GM21723 (cell line): ENCODE measurements around the gene KRTAP8-1.

Experiments used
- ATAC-seq: cut with Tn5 transposase; IDR thresholded peaks from one replicate; pipeline ENCODE4 v1.9.1; 2021; ENCODE audit warnings: mild to moderate bottlenecking, moderate library complexity; ENCODE audit not compliant: unreplicated experiment

The KRTAP8-1 gene, protein sequence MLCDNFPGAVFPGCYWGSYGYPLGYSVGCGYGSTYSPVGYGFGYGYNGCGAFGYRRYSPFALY

DNA sequence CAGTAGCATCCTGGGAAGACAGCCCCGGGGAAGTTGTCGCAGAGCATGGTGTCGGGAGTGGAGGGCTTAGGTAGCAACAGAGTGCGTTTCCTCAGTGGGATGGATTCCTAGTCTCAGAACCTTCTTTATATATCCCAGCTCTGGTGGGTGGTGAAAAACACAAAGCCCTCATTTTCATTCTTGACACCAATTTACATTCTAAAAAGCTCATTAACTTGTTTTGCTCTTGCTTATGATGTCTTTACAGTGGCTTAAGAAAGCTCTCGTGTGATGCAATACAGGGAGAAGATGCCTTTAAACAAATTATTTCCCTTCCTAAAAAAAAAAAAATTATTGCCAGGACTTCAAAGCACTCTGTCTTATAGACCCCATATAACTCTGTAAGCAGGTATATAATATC, at the start of gene KRTAP8-1:
KRTAP8-1 (minus strand) TSS at position 101 of the 400 bp plus-strand sequence; CDS start at position 47, 54 bp downstream.
- ATAC-seq: no peak

DNA sequence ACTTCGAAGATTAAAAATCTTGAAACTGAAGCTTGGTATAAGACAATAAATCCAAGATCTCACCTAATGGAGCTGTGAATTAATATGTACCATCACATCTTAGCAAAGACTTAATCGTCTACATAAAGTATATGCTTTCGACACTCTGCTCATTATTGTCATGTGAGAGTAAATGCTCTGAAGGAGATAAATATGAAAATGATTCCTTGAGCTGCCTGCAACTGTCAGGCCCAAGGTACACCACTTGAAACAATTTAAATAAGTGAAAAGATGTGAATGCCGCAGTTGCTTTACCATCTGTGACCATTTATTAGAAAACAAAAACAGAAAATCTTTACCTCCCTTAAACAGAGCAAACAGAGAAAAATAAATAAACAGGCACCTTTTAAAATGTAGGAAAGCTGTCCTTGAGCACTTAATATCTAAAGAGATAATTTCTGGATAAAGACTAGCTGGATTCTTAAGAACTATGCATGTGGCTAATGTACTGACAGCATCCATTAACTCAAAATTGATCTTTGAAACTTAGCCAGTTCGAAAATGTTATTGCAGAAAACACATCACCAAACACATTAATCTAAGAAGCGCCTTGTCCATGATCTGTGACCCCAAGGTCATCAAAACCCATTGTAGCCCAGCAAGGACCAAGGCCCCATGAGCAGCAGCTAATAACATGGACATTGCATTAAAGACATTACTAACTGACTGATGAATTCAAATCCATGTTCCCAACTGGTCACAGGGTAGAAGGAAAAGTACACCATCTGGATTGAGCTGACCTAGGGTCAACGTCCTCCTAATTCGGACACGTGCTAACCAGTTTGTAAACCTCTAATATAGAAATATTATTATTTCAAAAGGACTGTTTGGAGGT, 34.8 kb upstream of the KRTAP8-1 start:
- no peak for ATAC-seq

DNA sequence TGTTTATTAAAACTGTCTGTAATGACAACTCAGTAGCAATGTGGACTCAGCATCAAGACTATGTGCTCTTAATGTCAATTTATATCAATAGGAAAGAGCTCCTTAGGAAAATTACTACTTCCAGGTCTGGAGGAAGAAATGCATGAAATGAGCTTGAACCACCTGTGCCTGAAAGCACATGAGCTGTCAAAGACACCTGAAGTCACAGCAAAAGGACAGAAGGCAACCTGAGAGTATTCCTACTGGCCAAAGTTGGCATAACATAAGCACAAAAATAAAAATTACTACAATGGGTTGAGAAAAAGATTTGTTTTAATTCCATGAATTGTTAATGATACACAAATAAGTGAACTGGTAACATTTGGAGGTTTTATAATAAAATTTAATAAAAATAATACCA, 29.9 kb upstream of the KRTAP8-1 start:
- ATAC-seq: no peak

DNA sequence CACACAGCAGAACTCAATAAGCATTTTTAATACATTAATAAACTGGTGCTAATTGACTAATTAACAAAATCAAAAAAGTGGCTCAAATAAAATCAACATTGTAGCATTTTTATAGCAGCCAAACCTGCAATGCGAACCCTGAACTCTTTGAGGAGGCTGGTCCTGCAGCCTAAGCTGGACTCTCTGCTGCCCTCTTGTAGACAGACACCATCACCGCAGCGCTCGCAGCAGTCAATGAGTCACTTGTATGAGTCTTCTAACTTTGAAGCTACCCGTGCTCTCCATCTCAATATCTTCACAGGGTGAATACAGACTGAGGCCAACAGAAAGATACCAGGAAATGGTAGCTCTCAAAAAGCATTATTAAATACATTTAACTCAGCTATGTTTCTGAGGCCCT, 26.2 kb upstream of the KRTAP8-1 start:
- ATAC-seq: no peak

DNA sequence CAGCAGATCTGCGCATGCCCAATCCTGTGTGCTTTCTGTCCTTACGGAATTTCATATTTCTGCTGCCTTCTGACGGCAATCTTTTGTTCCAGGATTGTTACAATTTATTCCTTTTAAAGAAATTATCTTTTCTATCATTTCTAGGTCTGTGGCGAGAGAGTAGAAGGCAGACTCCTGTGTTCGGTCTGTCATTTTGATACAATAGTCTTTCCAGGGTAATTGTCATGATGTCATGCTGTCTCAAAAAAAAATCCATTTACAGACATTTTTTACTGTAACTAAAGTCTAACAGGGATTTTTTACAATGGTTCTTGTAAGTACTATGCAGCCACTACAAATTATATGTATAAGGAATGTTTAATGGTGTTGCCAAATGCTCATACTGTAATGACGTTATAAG, 25.5 kb upstream of the KRTAP8-1 start:
- no peak for ATAC-seq

DNA sequence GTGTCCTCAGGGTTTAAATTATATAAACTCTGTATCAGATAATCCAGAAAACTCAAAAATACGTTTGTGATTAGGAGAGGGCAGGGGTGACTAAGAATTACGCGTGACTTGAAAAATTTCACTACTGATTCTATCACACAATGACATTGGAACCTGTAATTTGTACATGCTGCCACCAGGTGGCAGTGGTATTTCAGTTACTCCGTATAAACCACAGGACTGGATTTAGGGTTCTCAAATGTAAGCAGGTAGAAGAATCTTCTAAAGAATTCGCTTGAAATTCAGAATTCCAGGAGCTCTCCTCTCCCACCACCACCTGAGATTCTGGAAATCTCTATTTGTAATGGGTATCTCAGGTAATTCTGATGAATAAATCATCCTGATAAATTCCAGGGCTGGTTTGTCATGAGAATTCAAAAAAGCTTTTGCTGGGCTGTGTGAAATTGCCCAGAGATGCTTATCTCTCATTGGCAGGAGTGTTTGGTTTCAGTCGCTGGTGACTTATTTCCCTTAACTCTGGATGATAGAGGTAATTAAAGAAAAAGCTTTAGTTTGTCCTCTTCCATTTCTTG, 18.2 kb upstream of the KRTAP8-1 start:
- ATAC-seq: no peak

DNA sequence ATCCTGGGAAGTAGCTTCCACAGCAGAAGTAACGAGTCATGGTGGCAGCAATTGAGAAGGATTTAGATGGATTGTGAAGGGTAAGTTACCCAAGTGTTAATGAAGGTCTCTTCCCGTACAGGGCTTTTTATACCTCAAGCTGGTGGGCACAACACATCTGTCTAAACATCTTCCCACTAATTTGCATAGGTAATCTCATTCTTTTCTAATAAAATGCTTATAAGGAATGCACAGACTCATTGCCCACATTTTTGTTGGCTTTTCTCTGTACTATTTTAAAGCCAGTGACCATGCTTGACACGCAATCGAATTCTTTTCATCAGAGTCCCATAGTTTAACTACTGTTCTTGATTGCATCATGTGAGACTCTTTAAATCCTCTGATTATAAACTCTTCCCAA, 16.6 kb upstream of the KRTAP8-1 start, which contains the start of gene KRTAP7-1:
KRTAP7-1 (minus strand) TSS at position 101 of the 400 bp plus-strand sequence; CDS start at position 40, 61 bp downstream.
- ATAC-seq: no peak

DNA sequence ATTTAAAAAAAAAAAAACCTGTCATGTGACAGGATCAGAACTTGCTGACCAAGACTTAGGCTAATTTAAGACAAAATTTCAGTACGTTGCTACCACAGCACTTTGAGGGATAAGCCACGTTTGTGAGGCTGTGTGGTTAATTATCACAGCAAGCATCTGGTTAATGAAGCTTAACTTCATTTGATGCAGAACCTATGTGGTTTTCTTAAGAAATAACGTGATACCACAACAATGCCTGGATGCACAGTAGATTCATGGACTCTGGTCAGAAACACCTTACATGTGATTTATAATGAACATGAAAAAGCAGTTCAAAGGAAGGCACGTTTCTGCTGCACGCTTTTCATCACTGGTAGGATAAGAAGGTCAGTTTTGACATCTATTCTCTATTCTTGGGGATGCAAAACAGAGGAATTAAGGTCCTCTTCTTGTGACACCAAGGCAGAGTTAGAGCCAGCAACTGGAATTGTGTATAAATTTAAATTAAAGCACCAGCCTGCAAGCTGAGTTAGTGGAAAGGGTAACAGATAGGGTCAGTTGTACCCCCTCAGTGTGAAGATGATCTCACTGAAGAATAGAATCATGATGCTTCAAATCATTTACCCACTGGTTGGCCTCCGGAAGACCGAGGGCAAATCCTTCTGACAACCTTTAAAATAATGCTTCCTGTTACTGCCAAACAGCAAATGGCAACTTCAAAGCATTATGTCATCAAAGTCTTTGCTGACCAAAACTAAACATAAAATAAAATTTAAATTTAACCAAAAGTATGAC, 6.0 kb upstream of the KRTAP8-1 start:
- ATAC-seq: no peak

DNA sequence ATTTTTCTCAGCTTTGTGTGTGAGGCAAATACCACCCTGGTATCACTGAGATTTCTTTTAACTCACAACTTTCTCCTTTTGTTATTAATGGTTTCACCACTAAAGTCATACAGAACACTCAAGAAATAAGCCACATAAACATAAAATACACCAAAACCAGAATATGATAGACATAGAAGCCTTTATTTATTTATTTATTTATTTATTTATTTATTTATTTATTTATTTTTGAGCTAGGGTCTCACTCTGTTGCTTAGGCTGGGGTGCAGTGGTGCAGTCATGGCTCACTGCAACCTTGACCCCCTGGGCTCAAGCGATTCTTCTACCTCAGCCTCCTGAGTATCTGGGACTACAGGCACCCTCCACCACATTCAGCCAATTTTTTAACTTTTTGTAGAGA, 12.5 kb downstream of the KRTAP8-1 start:
- no peak for ATAC-seq

DNA sequence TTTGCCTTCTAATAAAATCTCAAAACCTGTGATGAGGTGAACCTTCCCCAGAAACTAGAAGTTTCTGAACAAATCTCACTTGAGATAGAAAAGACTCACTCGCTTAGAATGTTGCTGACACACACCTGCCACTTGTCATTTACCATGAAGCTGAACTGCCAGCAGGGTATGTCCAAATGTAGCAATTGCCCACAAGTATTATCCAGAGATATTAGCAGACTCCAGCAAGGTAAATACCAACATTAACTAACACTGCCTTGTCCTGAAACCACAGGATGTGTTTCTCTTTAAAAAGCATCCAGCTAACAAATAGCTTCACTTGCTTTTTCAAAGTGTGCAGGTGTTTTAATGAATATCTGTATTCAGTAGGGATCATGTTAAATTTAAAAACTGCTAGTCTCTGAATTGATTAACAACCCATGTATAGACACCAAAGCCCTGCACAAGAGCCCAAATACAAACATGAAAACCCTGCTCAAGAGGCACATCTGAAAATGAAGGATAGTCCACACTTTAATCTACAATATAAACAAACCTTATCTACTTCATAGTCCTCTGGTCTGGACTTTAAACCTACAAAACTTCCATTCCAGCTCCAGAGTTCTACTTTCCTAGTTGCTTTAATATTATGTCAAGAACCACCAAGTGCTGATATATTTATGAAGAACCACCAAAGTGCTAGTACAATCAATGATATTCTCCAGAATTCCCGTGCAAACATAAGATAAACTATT, 19.3 kb downstream of the KRTAP8-1 start:
- ATAC-seq: no peak

DNA sequence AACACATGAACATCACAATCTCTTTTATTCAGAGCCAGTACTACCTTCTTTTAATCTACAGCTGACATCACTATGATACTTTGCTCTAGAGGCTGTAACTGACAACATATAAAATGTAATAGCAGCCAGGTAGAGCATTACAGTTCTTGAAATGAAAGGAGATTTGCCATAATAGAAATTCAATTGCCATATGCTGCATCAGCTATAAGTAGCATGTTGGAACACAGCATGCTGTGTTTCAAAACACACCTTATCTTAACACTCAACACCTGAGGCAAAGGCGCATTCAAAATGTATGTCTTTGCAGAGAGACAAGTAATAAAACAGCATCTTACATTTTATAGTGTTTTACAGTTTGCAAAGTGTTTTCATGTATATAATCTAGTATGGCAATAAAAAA, 33.8 kb downstream of the KRTAP8-1 start:
- ATAC-seq: no peak

DNA sequence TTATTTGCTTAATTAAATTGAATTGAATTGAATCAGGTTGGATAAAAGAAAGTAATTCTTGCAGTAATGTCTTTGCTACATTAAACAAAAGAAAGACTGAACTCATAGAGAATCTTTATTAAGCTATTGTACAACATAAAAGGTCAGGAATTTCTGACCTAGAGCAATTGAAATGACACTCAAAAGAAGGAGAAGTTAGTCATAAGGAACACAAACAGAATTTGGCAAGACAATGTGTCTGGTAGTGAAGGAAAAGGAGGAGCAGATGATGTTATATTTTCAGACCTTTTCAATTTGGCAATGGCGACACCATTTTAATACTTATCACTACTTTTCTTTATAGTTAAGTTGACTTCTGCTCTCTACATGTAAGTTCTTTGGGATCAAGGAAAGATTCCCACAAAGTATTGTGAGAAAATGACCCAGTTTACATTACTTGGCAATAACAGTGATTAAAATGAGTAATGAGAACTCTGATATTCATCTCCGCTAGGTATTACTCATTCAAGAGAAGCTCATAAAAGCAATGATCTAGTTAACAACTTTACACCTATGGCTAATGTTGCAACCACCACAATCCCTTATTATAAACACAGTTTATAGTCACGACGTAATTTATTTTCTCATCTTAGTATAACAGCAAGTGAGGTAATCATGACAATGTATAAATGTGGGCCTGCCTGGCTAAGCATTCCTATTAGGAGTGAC, 43.2 kb downstream of the KRTAP8-1 start:
- no peak for ATAC-seq
